OCI-LY1 (cell line): ENCODE data around the gene ZSWIM1.

Source experiments
- H2AFZ ChIP-seq: fragments of 200-600 bp; sonication (generic), shearing (Covaris generic); 2 replicates; pipeline ENCODE4 v1.6.0; 2014; ENCODE audit warnings: antibody characterized with exemption, mild to moderate bottlenecking, low read length
- H3F3A ChIP-seq: fragments of 200-600 bp; sonication (generic), shearing (Covaris generic); 2 replicates; pipeline ENCODE4 v1.6.0; 2014; ENCODE audit warnings: mild to moderate bottlenecking, antibody characterized with exemption, low read length, moderate library complexity; ENCODE audit not compliant: insufficient read depth
- H3K27ac ChIP-seq: fragments of 200-600 bp; sonication (generic); 2 replicates; pipeline ENCODE4 v1.5.1; 2014; ENCODE audit warnings: low read length, mixed run types, mild to moderate bottlenecking, low read depth; ENCODE audit not compliant: poor library complexity, severe bottlenecking
- H3K27me3 ChIP-seq: fragments of 200-600 bp; sonication (generic); 2 replicates; pipeline ENCODE4 v1.6.0; 2014; ENCODE audit warnings: antibody characterized with exemption, mild to moderate bottlenecking, low read length, moderate library complexity; ENCODE audit not compliant: insufficient read depth
- H3K36me3 ChIP-seq: fragments of 200-600 bp; sonication (generic); 2 replicates; pipeline ENCODE4 v1.6.1; 2014; ENCODE audit warnings: mild to moderate bottlenecking, antibody characterized with exemption, low read length, moderate library complexity, mixed read lengths; ENCODE audit not compliant: insufficient read depth
- H3K4me1 ChIP-seq: fragments of 200-600 bp; sonication (generic); 2 replicates; pipeline ENCODE4 v1.5.1; 2014; ENCODE audit warnings: mild to moderate bottlenecking, low read length, moderate library complexity; ENCODE audit not compliant: insufficient read depth, severe bottlenecking
- H3K4me2 ChIP-seq: fragments of 200-600 bp; sonication (generic), shearing (Covaris generic); 2 replicates; pipeline ENCODE4 v1.6.1; 2014; ENCODE audit warnings: low read length
- H3K4me3 ChIP-seq: fragments of 200-600 bp; sonication (generic); 2 replicates; pipeline ENCODE4 v1.5.1; 2014; ENCODE audit warnings: low read length, low read depth, mild to moderate bottlenecking, mixed read lengths; ENCODE audit not compliant: poor library complexity, severe bottlenecking
- H3K79me2 ChIP-seq: fragments of 200-600 bp; shearing (Covaris generic); 2 replicates; pipeline ENCODE4 v1.6.1; 2016; ENCODE audit warnings: mixed run types, low read length, mixed read lengths; ENCODE audit not compliant: insufficient read depth
- H3K9ac ChIP-seq: fragments of 200-600 bp; sonication (generic), shearing (Covaris generic); 2 replicates; pipeline ENCODE4 v1.6.1; 2014; ENCODE audit warnings: mild to moderate bottlenecking, low read length, mixed read lengths
- H3K9me2 ChIP-seq: fragments of 200-600 bp; sonication (generic), shearing (Covaris generic); 2 replicates; pipeline ENCODE4 v1.6.1; 2014; ENCODE audit warnings: low read depth, mild to moderate bottlenecking, low read length, mixed read lengths
- H3K9me3 ChIP-seq: fragments of 200-600 bp; shearing (Covaris generic); 2 replicates; pipeline ENCODE4 v1.6.1; 2014; ENCODE audit warnings: low read length, mixed read lengths
- H4K20me1 ChIP-seq: fragments of 200-600 bp; sonication (generic), shearing (Covaris generic); 2 replicates; pipeline ENCODE4 v1.6.0; 2016; ENCODE audit warnings: mild to moderate bottlenecking, low read length; ENCODE audit not compliant: insufficient read depth
- EZH2 ChIP-seq: fragments of 200-600 bp; sonication (generic), shearing (Covaris generic); IDR thresholded peaks from 2 replicates; pipeline ENCODE4 v1.8.0; 2017; ENCODE audit warnings: borderline replicate concordance, mixed run types, mild to moderate bottlenecking, antibody characterized with exemption, low read length, moderate library complexity, mixed read lengths
- TF ChIP-seq, protein P1 (sequence below): fragments of 200-600 bp; sonication (generic), shearing (Covaris generic); IDR thresholded peaks from 2 replicates; pipeline ENCODE4 v1.5.1; 2017; ENCODE audit warnings: mild to moderate bottlenecking, antibody characterized with exemption, low read length, moderate library complexity, mixed read lengths

Gene ZSWIM1

DNA sequence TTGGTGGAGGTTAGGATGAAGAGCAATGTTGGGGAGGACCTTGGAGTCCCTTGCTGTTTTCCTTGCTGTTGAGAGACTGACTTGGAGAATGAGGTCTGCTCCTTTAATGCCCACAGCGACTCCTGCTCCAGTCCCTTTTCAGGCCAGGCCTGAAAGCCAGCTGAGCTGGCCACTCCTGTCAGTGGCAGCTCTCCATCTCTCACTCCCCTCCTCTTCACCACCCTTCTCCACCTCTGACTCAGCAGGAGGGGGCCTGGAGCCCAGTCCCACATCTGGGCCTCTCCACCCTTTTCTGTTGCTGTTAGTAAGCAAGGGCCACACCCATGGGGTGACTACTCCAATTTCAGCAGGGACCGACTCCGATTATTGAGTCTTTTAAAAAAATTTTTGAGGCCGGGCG lies 45.2 kb upstream of the ZSWIM1 start:
- TF ChIP-seq EZH2, result no peak
- TF ChIP-seq, protein P1, sequence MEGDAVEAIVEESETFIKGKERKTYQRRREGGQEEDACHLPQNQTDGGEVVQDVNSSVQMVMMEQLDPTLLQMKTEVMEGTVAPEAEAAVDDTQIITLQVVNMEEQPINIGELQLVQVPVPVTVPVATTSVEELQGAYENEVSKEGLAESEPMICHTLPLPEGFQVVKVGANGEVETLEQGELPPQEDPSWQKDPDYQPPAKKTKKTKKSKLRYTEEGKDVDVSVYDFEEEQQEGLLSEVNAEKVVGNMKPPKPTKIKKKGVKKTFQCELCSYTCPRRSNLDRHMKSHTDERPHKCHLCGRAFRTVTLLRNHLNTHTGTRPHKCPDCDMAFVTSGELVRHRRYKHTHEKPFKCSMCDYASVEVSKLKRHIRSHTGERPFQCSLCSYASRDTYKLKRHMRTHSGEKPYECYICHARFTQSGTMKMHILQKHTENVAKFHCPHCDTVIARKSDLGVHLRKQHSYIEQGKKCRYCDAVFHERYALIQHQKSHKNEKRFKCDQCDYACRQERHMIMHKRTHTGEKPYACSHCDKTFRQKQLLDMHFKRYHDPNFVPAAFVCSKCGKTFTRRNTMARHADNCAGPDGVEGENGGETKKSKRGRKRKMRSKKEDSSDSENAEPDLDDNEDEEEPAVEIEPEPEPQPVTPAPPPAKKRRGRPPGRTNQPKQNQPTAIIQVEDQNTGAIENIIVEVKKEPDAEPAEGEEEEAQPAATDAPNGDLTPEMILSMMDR, result no peak
- no peak overlapping the region for H2AFZ ChIP-seq
- H3K4me2 ChIP-seq, result no peak overlapping the region
- no peak overlapping the region for H3K9ac ChIP-seq
- no peaks in the 10 kb centered on the region for H3K9me2 ChIP-seq
- no peak overlapping the region for H3K27ac ChIP-seq
- H3F3A ChIP-seq, result no peaks in the 10 kb centered on the region
- no peaks in the 10 kb centered on the region for H3K9me3 ChIP-seq
- no peak overlapping the region for H3K4me3 ChIP-seq
- no peaks in the 10 kb centered on the region for H4K20me1 ChIP-seq
- H3K4me1 ChIP-seq, result peaks cover 13% of the 10 kb centered on the region
- peaks cover 9% of the 10 kb centered on the region; the same call in 1 of the 2 replicates for H3K27me3 ChIP-seq
- H3K36me3 ChIP-seq, result no peaks in the 10 kb centered on the region
- H3K79me2 ChIP-seq, result no peaks in the 10 kb centered on the region

DNA sequence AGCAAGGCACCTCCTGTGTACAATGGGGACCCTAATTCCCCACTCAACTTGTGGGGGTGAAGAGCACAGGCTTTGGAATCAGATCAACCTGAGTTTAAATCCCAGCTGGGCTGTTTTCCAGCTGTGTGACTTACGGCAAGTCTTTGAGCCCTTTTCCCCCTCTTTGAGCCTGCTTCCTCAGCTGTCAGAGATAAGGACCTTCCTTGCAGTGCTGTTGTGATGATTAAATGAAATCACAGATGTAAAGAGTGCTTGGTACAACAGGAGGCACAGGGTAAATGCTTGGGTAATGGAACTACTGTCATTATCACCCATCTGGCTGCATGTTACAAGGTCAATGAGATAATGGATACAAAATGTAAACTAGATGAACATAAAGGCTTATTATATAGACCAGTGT lies 44.2 kb upstream of the ZSWIM1 start:
- Histone ChIP-seq H3K27me3 (peaks cover 9% of the 10 kb centered on the region; the same call in 1 of the 2 replicates), H3K4me3 (no peak overlapping the region), H3K4me1 (peaks cover 13% of the 10 kb centered on the region), H4K20me1 (no peaks in the 10 kb centered on the region), H3K9me3 (no peaks in the 10 kb centered on the region), H3K27ac (no peak overlapping the region), H3K36me3 (no peaks in the 10 kb centered on the region), H3K9me2 (no peaks in the 10 kb centered on the region), H3K4me2 (no peak overlapping the region), H2AFZ (no peak overlapping the region), H3K9ac (no peak overlapping the region), H3K79me2 (no peaks in the 10 kb centered on the region), H3F3A (no peaks in the 10 kb centered on the region)
- no peak for TF ChIP-seq EZH2
- TF ChIP-seq, protein P1, result no peak

DNA sequence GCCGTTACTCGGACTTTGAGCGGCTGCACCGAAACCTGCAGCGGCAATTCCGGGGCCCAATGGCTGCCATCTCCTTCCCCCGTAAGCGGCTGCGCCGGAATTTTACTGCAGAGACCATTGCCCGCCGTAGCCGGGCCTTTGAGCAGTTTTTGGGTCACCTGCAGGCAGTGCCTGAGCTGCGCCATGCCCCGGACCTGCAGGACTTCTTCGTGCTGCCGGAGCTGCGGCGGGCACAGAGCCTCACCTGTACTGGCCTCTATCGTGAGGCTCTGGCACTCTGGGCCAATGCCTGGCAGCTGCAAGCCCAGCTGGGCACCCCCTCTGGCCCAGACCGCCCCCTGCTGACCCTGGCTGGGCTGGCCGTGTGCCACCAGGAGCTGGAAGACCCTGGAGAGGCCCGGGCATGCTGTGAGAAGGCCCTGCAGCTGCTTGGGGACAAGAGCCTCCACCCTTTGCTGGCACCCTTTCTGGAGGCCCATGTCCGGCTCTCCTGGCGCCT lies 40.3 kb upstream of the ZSWIM1 start:
- H3K4me1 ChIP-seq, result peaks cover 10% of the 10 kb centered on the region
- H3K36me3 ChIP-seq, result peaks cover 34% of the 10 kb centered on the region
- H4K20me1 ChIP-seq, result no peaks in the 10 kb centered on the region
- H3K4me3 ChIP-seq, result no peak overlapping the region
- no peak overlapping the region for H3K4me2 ChIP-seq
- TF ChIP-seq, protein P1, result no peak
- no peak for TF ChIP-seq EZH2
- H3K9ac ChIP-seq, result no peak overlapping the region
- no peaks in the 10 kb centered on the region for H3K9me3 ChIP-seq
- no peaks in the 10 kb centered on the region for H3F3A ChIP-seq
- H2AFZ ChIP-seq, result no peak overlapping the region
- no peaks in the 10 kb centered on the region for H3K27me3 ChIP-seq
- no peaks in the 10 kb centered on the region for H3K79me2 ChIP-seq
- no peaks in the 10 kb centered on the region for H3K9me2 ChIP-seq
- H3K27ac ChIP-seq, result no peak overlapping the region
